Caco-2 (cell line): ENCODE measurements around the gene CD81. TPM values are rescaled to one million over a fixed set of nuclear protein-coding genes. Genes with fewer than 3 reads are reported as not detected.

ENCODE experiments used
- BruUV-seq: library from RNA; stranded (reverse); fragments of 400-500 nt; replicated peaks from 2 replicates; lab custom pipeline; 2021; lab: Mats Ljungman, UMichigan
- CTCF ChIA-PET: fragments of 300-600 bp; sonication (Branson Sonifier 250); formaldehyde crosslinking; loops from one replicate; lab custom pipeline; 2022; ENCODE audit warnings: antibody characterized with exemption; lab: Charles Lee
- POLR2A ChIA-PET: fragments of 300-600 bp; sonication (Branson Sonifier 250); formaldehyde crosslinking; loops from one replicate; lab custom pipeline; 2022; ENCODE audit warnings: antibody characterized with exemption; lab: Charles Lee
- DNase-seq, 2 experiments: peaks; one replicate each; pipeline versions ENCODE4 v3.0.0 to v3.0.0-alpha.2; 2020 to 2022
- H3K27me3 ChIP-seq: replicated peaks from 2 replicates; pipeline ENCODE4 v1.6.0; 2011; ENCODE audit warnings: low read length; ENCODE audit not compliant: control insufficient read depth, insufficient read depth
- H3K36me3 ChIP-seq: 2 replicates; pipeline ENCODE4 v1.5.1; 2011; ENCODE audit warnings: low read length; ENCODE audit not compliant: control insufficient read depth, insufficient read depth
- H3K4me1 ChIP-seq: fragments of 250-450 bp; sonication (Bioruptor Pico); 2 replicates; pipeline ENCODE4 v1.5.1; 2020; ENCODE audit warnings: mild to moderate bottlenecking
- H3K4me3 ChIP-seq: 2 replicates; pipeline ENCODE4 v1.5.1; 2011; ENCODE audit warnings: low read depth, mild to moderate bottlenecking, control low read depth, low read length
- H3K9me3 ChIP-seq: fragments of 250-450 bp; sonication (Bioruptor Pico); 2 replicates; pipeline ENCODE4 v1.5.1; 2020; ENCODE audit warnings: mild to moderate bottlenecking, moderate library complexity
- H3K27ac Mint-ChIP-seq: one replicate; pipeline ENCODE4 v1.8.0; 2022; ENCODE audit warnings: mixed read lengths; ENCODE audit not compliant: unreplicated experiment
- H3K27me3 Mint-ChIP-seq: one replicate; pipeline ENCODE4 v1.8.0; 2022; ENCODE audit warnings: mixed read lengths; ENCODE audit not compliant: insufficient read depth, unreplicated experiment
- H3K36me3 Mint-ChIP-seq: one replicate; pipeline ENCODE4 v1.8.0; 2022; ENCODE audit warnings: mild to moderate bottlenecking, mixed read lengths; ENCODE audit not compliant: insufficient read depth, unreplicated experiment
- H3K4me1 Mint-ChIP-seq: one replicate; pipeline ENCODE4 v1.8.0; 2022; ENCODE audit warnings: low read depth, mixed read lengths; ENCODE audit not compliant: unreplicated experiment
- H3K4me3 Mint-ChIP-seq: one replicate; pipeline ENCODE4 v1.8.0; 2022; ENCODE audit warnings: mild to moderate bottlenecking, moderate library complexity, mixed read lengths; ENCODE audit not compliant: unreplicated experiment
- H3K9me3 Mint-ChIP-seq: one replicate; pipeline ENCODE4 v1.8.0; 2022; ENCODE audit warnings: mixed read lengths; ENCODE audit not compliant: unreplicated experiment
- CTCF ChIP-seq, 2 experiments: fragments of 200-600 bp in 1 of 2; IDR thresholded peaks; 1 replicate in 1 of 2; 2 replicates in 1 of 2; pipeline versions ENCODE4 v1.5.1 to v1.8.0; 2011 to 2022; ENCODE audit warnings: antibody characterized with exemption in 1 of 2, control low read depth in 1 of 2, inconsistent platforms in 1 of 2, low read depth in 1 of 2, low read length in 1 of 2, mild to moderate bottlenecking in 1 of 2, moderate library complexity in 1 of 2; ENCODE audit not compliant: insufficient read depth in 1 of 2, severe bottlenecking in 1 of 2, unreplicated experiment in 1 of 2
- intact Hi-C: fragments of 100-400 bp; cut with micrococcal nuclease; formaldehyde crosslinking; loops from one replicate; pipeline ENCODE4 v1.10.0; 2022; ENCODE audit not compliant: unreplicated experiment
- total RNA-seq: library from RNA; stranded (reverse); gene quantifications from 2 replicates; pipeline ENCODE4 v1.2.3, GENCODE V29; 2022

Gene CD81
- total RNA-seq, 1 experiment from 2014 or later = 412 TPM

- H3K36me3 Mint-ChIP-seq = no peaks in the 10 kb centered on the region
- H3K4me1 ChIP-seq = no peaks in the 10 kb centered on the region
- no peaks in the 10 kb centered on the region for H3K4me1 Mint-ChIP-seq
- TF ChIP-seq CTCF (IDR thresholded peaks at IDR 0.05; ENCODE audit: insufficient read depth in 1 of 2, low read depth in 1 of 2, low read length in 1 of 2, severe bottlenecking in 1 of 2, unreplicated experiment in 1 of 2) = no peak
- no peak overlapping the region for H3K27ac Mint-ChIP-seq
- peaks cover 12% of the 10 kb centered on the region for H3K9me3 ChIP-seq
- POLR2A ChIA-PET = no interaction called here
- H3K4me3 Mint-ChIP-seq = no peak overlapping the region
- no peaks in the 10 kb centered on the region for H3K27me3 ChIP-seq
- no peaks in the 10 kb centered on the region for H3K9me3 Mint-ChIP-seq
- intact Hi-C loops = no loop called here
- no peaks in the 10 kb centered on the region for H3K36me3 ChIP-seq
- no peak overlapping the region for H3K4me3 ChIP-seq
- no peaks in the 10 kb centered on the region for H3K27me3 Mint-ChIP-seq
- no peak for DNase-seq
- BruUV-seq = no TSS peak
- CTCF ChIA-PET = no interaction called here
Measured at GRCh38 chr11:2328656-2329354, 48.3 kb upstream of the CD81 start.

GRCh38 chr11:2329551-2329950 is 47.6 kb upstream of the CD81 start:
- Mint-ChIP-seq H3K9me3 (no peaks in the 10 kb centered on the region), H3K4me1 (no peaks in the 10 kb centered on the region), H3K36me3 (no peaks in the 10 kb centered on the region), H3K27ac (no peak overlapping the region), H3K27me3 (no peaks in the 10 kb centered on the region), H3K4me3 (no peak overlapping the region)
- no peaks in the 10 kb centered on the region for H3K4me1 ChIP-seq
- no peak overlapping the region for H3K4me3 ChIP-seq
- intact Hi-C loops = no loop called here
- ChIA-PET POLR2A (no interaction called here), CTCF (no interaction called here)
- H3K27me3 ChIP-seq = no peaks in the 10 kb centered on the region
- H3K36me3 ChIP-seq = no peaks in the 10 kb centered on the region
- no TSS peak for BruUV-seq
- peaks cover 12% of the 10 kb centered on the region for H3K9me3 ChIP-seq
- no peak for DNase-seq
- TF ChIP-seq CTCF (IDR thresholded peaks at IDR 0.05; ENCODE audit: insufficient read depth in 1 of 2, low read depth in 1 of 2, low read length in 1 of 2, severe bottlenecking in 1 of 2, unreplicated experiment in 1 of 2) = no peak

- CTCF ChIA-PET = no interaction called here
- Histone ChIP-seq H3K36me3 (no peaks in the 10 kb centered on the region), H3K4me3 (no peak overlapping the region), H3K27me3 (no peaks in the 10 kb centered on the region), H3K4me1 (no peaks in the 10 kb centered on the region), H3K9me3 (peaks cover 12% of the 10 kb centered on the region)
- no peak for TF ChIP-seq CTCF (IDR thresholded peaks at IDR 0.05; ENCODE audit: insufficient read depth in 1 of 2, low read depth in 1 of 2, low read length in 1 of 2, severe bottlenecking in 1 of 2, unreplicated experiment in 1 of 2)
- H3K36me3 Mint-ChIP-seq = no peaks in the 10 kb centered on the region
- peaks cover 2% of the 10 kb centered on the region for H3K27me3 Mint-ChIP-seq
- H3K4me3 Mint-ChIP-seq = no peak overlapping the region
- no peak overlapping the region for H3K27ac Mint-ChIP-seq
- no peaks in the 10 kb centered on the region for H3K9me3 Mint-ChIP-seq
- POLR2A ChIA-PET = interaction anchor here (0.6 kb wide), 1 partner anchor 47 kb away, joined by 3 read pairs; no protein-coding TSS in a partner anchor
- BruUV-seq = no TSS peak
- no peak for DNase-seq
- no peaks in the 10 kb centered on the region for H3K4me1 Mint-ChIP-seq
- intact Hi-C loops = no loop called here
Measured at GRCh38 chr11:2330696-2331095, 46.4 kb upstream of the CD81 start.
